Activated naive CD4-positive, alpha-beta T cell treated with anti-CD3 and anti-CD28 coated beads for 36 hours (primary cell): ENCODE measurements around the gene CPNE7. TPM values are rescaled to one million over a fixed set of nuclear protein-coding genes. Genes with fewer than 3 reads are reported as not detected.
"Not testable (repeated sequence)": the region's sequence is repeated elsewhere in the genome, so short reads cannot be mapped to it uniquely, and the experiment has no call there.

Experiments
- CTCF ChIA-PET: fragments of 350-600 bp; sonication (Branson Sonifier 250); formaldehyde crosslinking; loops from one replicate; lab custom pipeline; 2021; ENCODE audit warnings: antibody characterized with exemption; lab: Charles Lee
- DNase-seq: peaks from one replicate; pipeline ENCODE4 v3.0.0-alpha.2; 2020
- H3K27ac Mint-ChIP-seq: one replicate; pipeline ENCODE4 v1.8.0; 2021; ENCODE audit warnings: mild to moderate bottlenecking, mixed read lengths
- H3K27me3 Mint-ChIP-seq: one replicate; pipeline ENCODE4 v1.8.0; 2021; ENCODE audit warnings: low read depth, mixed read lengths
- H3K36me3 Mint-ChIP-seq: one replicate; pipeline ENCODE4 v1.8.0; 2021; ENCODE audit warnings: low read depth, mixed read lengths
- H3K4me1 Mint-ChIP-seq: one replicate; pipeline ENCODE4 v1.8.0; 2021; ENCODE audit warnings: low read depth, mixed read lengths
- H3K4me3 Mint-ChIP-seq: one replicate; pipeline ENCODE4 v1.8.0; 2021; ENCODE audit warnings: mild to moderate bottlenecking, moderate library complexity, mixed read lengths
- H3K9me3 Mint-ChIP-seq: one replicate; pipeline ENCODE4 v1.8.0; 2021; ENCODE audit warnings: mixed read lengths
- intact Hi-C: fragments of 100-400 bp; cut with micrococcal nuclease; formaldehyde crosslinking; loops from one replicate; pipeline ENCODE4 v1.15.1; 2023
- total RNA-seq, 2 experiments: library from RNA; stranded (reverse); gene quantifications; one replicate each; pipeline ENCODE4 v1.2.3, GENCODE V29; 2021

Gene CPNE7
- total RNA-seq, 2 experiments from 2014 or later = 6.4 to 9.0 TPM

GRCh38 chr16:89562939-89563338 is 12.6 kb upstream of the CPNE7 start:
- intact Hi-C loops = no loop called here
- no peak for DNase-seq

GRCh38 chr16:89563639-89564392 is 11.7 kb upstream of the CPNE7 start:
- CTCF ChIA-PET = interaction anchor here (0.6 kb wide), 1 partner anchor 26 kb away, joined by 3 read pairs; no protein-coding TSS in a partner anchor
- no peak for DNase-seq
- peaks cover 38% of the 10 kb centered on the region for H3K36me3 Mint-ChIP-seq

More at GRCh38 chr16:89562939-89563338, 12.6 kb upstream of the CPNE7 start:
- CTCF ChIA-PET = interaction anchor here (0.6 kb wide), 1 partner anchor 25 kb away, joined by 3 read pairs; no protein-coding TSS in a partner anchor
- Mint-ChIP-seq H3K27me3 (no peaks in the 10 kb centered on the region), H3K27ac (no peak overlapping the region), H3K4me3 (peak overlapping the region; percentile 97), H3K9me3 (no peaks in the 10 kb centered on the region), H3K36me3 (peaks cover 38% of the 10 kb centered on the region), H3K4me1 (peaks cover 48% of the 10 kb centered on the region)

GRCh38 chr16:89564476-89565255 is 10.9 kb upstream of the CPNE7 start:
- Mint-ChIP-seq H3K27me3 (no peaks in the 10 kb centered on the region), H3K27ac (peak overlapping the region; percentile 55), H3K4me1 (peaks cover 46% of the 10 kb centered on the region), H3K4me3 (peak overlapping the region; percentile 30), H3K9me3 (no peaks in the 10 kb centered on the region), H3K36me3 (peaks cover 38% of the 10 kb centered on the region)
- CTCF ChIA-PET = interaction anchor here (1.8 kb wide), 1 partner anchor 20 kb away, joined by 5 read pairs; no protein-coding TSS in a partner anchor
- no peak for DNase-seq
- intact Hi-C loops = no loop called here

More at GRCh38 chr16:89563639-89564392, 11.7 kb upstream of the CPNE7 start:
- intact Hi-C loops = no loop called here
- peaks cover 48% of the 10 kb centered on the region for H3K4me1 Mint-ChIP-seq
- no peaks in the 10 kb centered on the region for H3K27me3 Mint-ChIP-seq
- no peaks in the 10 kb centered on the region for H3K9me3 Mint-ChIP-seq
- peak overlapping the region; percentile 3 for H3K4me3 Mint-ChIP-seq
- peak overlapping the region; percentile 55 for H3K27ac Mint-ChIP-seq

- peaks cover 38% of the 10 kb centered on the region for H3K36me3 Mint-ChIP-seq
- intact Hi-C loops = no loop called here
- CTCF ChIA-PET = interaction anchor here (1.5 to 1.8 kb wide), 2 partner anchors 12 to 19 kb away, joined by 4 to 5 read pairs; no protein-coding TSS in a partner anchor
- H3K4me3 Mint-ChIP-seq = peak overlapping the region; percentile 30
- H3K4me1 Mint-ChIP-seq = peaks cover 45% of the 10 kb centered on the region
- H3K27ac Mint-ChIP-seq = peak overlapping the region; percentile 12
- DNase-seq = no peak
- H3K27me3 Mint-ChIP-seq = no peaks in the 10 kb centered on the region
- H3K9me3 Mint-ChIP-seq = no peaks in the 10 kb centered on the region
Observed at GRCh38 chr16:89565256-89565505, 10.4 kb upstream of the CPNE7 start.

GRCh38 chr16:89565506-89566372 is 9.8 kb upstream of the CPNE7 start:
- Mint-ChIP-seq H3K4me1 (peaks cover 45% of the 10 kb centered on the region), H3K4me3 (peak overlapping the region; percentile 30), H3K9me3 (no peaks in the 10 kb centered on the region), H3K27me3 (no peaks in the 10 kb centered on the region), H3K36me3 (peaks cover 37% of the 10 kb centered on the region), H3K27ac (peak overlapping the region; percentile 12)
- CTCF ChIA-PET = interaction anchor here (0.7 to 1.8 kb wide), 3 partner anchors 13 to 260 kb away, joined by 3 to 5 read pairs (median 4); no protein-coding TSS in a partner anchor
- intact Hi-C loops = no loop called here
- peak; percentile 59 for DNase-seq

- CTCF ChIA-PET = interaction anchor here (0.7 kb wide), 1 partner anchor 755 kb away, joined by 3 read pairs; no protein-coding TSS in a partner anchor
- no peaks in the 10 kb centered on the region for H3K9me3 Mint-ChIP-seq
- no peak overlapping the region for H3K4me3 Mint-ChIP-seq
- DNase-seq = no peak
- no peak overlapping the region for H3K27ac Mint-ChIP-seq
- H3K4me1 Mint-ChIP-seq = peaks cover 41% of the 10 kb centered on the region
- intact Hi-C loops = no loop called here
- peaks cover 18% of the 10 kb centered on the region for H3K36me3 Mint-ChIP-seq
- H3K27me3 Mint-ChIP-seq = peaks cover 5% of the 10 kb centered on the region
Observed at GRCh38 chr16:89567656-89568594, 7.6 kb upstream of the CPNE7 start.

- CTCF ChIA-PET = interaction anchor here (0.6 kb wide), 1 partner anchor 136 kb away, joined by 4 read pairs; no protein-coding TSS in a partner anchor
- Mint-ChIP-seq H3K4me1 (peaks cover 28% of the 10 kb centered on the region), H3K27ac (no peak overlapping the region), H3K36me3 (peaks cover 3% of the 10 kb centered on the region), H3K27me3 (peaks cover 11% of the 10 kb centered on the region), H3K9me3 (no peaks in the 10 kb centered on the region), H3K4me3 (no peak overlapping the region)
- DNase-seq = no peak
- intact Hi-C loops = no loop called here
Observed at GRCh38 chr16:89569506-89570341, 5.8 kb upstream of the CPNE7 start.

GRCh38 chr16:89570342-89570923 is 5.1 kb upstream of the CPNE7 start:
- no peak overlapping the region for H3K4me3 Mint-ChIP-seq
- H3K9me3 Mint-ChIP-seq = no peaks in the 10 kb centered on the region
- CTCF ChIA-PET = no interaction called here

GRCh38 chr16:89570983-89571598 is 4.5 kb upstream of the CPNE7 start:
- H3K4me1 Mint-ChIP-seq = peaks cover 15% of the 10 kb centered on the region
- H3K27ac Mint-ChIP-seq, CTCF ChIA-PET, intact Hi-C loops, DNase-seq, H3K9me3 Mint-ChIP-seq, H3K4me3 Mint-ChIP-seq, H3K36me3 Mint-ChIP-seq: not testable (repeated sequence)
- H3K27me3 Mint-ChIP-seq = peaks cover 11% of the 10 kb centered on the region

More at GRCh38 chr16:89570342-89570923, 5.1 kb upstream of the CPNE7 start:
- Mint-ChIP-seq H3K36me3 (no peaks in the 10 kb centered on the region), H3K27ac (no peak overlapping the region), H3K27me3 (peaks cover 11% of the 10 kb centered on the region), H3K4me1 (peaks cover 21% of the 10 kb centered on the region)
- intact Hi-C loops = no loop called here
- DNase-seq = no peak

- no peaks in the 10 kb centered on the region for H3K36me3 Mint-ChIP-seq
- H3K4me3 Mint-ChIP-seq = no peak overlapping the region
- no peaks in the 10 kb centered on the region for H3K9me3 Mint-ChIP-seq
- H3K27me3 Mint-ChIP-seq = peaks cover 11% of the 10 kb centered on the region
- DNase-seq = no peak
- CTCF ChIA-PET = interaction anchor here (1.3 kb wide), 1 partner anchor 69 kb away, joined by 5 read pairs; no protein-coding TSS in a partner anchor
- intact Hi-C loops = no loop called here
- peaks cover 14% of the 10 kb centered on the region for H3K4me1 Mint-ChIP-seq
- H3K27ac Mint-ChIP-seq = no peak overlapping the region
Observed at GRCh38 chr16:89571636-89572035, 3.9 kb upstream of the CPNE7 start.
